Measurements from ENCODE around the gene SCFD2.

Gene SCFD2

DNA sequence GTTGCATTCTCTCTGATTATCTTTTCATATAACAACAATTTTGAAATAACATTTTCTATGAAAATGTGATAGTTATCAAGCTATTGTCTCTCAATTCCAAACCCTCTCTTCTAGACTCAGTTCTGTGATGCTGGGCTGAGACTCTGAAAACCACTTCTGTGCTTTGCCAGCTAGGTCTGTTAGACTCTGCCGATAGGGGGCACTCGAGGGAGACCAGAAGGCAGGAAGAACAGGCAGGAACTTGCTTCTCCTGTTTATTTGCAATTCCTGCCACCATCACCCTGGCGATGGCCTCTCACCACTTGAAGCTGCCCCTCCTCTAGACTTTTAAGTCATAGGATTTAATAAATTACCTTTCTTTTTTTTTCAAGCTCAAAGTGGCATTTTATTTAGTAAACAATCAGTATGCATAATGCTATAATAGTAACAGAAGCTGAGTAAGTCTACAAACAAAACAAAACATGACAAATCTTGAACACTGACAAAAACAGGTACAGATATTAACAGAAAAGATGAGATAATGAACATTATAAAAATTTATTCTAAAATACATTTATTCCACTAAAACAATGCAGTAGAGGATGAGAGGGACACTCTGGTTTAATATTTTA is 454.1 kb downstream of the SCFD2 start:
- peak; percentile 72 for DNase-seq

- DNase-seq = no peak
These were observed 455.7 kb downstream of the SCFD2 start for GRCh38 chr4:52910115-52910514.

DNA sequence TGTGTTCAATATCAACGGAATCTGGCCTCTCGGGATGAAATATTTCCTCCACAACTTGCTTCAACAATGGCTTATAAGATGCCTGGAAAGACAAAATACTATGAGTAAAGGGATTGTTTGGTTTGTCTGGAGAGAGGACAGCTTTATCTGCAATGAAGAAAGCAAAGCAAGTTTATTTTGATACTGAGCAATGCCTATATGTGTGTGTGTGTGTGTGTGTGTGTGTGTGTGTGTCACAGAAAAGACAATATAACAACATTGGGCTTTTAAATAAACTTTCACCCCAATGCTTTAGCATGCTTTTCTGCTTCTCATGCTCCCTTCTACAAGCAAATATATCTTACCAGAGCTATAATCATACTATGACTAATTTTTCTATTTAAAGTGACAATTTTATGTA is 458.4 kb downstream of the SCFD2 start:
- DNase-seq = no peak

- no peak for DNase-seq
These were observed 461.4 kb downstream of the SCFD2 start for GRCh38 chr4:52904421-52904820.

DNA sequence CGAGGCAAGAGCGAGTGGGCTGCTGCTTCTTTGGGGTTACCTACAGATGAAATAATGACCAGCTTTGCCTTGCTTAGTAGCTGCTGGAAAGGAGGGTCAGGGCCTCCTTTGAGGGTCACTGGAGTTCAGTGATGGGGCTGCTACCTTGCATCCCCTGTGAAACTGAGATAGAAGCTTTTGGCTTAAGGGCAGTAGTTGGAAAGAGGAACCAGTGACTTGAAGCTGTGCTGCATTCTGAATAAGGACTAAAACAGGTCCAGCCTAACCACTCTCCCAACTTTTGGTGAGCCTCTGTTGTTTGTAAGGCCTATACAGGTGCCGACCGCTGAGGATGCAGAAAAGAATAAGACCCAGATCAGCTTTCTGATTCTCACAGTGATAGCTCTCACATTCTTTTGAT is 462.6 kb downstream of the SCFD2 start:
- no peak for DNase-seq

DNA sequence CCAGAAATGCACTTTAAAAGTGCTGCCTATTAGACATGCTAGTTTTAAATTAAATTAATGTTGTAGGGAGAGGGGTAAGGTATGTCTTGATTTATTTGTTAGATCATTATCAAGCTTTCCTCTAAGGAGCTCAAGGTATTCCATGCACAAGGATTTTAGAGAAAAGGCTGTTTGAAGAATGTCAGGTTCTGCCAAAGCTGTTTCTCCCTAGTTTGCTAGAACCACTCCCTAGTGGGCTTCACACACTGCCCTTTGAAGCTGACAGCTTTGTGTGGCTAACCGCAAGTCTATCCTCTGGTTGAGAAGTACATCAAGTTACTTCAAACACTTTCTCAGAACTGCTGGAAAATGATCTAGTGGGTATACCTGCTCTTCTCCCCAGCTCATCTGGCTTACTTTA is 471.4 kb downstream of the SCFD2 start:
- no peak for DNase-seq

GRCh38 chr4:52892880-52893279 is 473.0 kb downstream of the SCFD2 start:
- no peak for DNase-seq

DNA sequence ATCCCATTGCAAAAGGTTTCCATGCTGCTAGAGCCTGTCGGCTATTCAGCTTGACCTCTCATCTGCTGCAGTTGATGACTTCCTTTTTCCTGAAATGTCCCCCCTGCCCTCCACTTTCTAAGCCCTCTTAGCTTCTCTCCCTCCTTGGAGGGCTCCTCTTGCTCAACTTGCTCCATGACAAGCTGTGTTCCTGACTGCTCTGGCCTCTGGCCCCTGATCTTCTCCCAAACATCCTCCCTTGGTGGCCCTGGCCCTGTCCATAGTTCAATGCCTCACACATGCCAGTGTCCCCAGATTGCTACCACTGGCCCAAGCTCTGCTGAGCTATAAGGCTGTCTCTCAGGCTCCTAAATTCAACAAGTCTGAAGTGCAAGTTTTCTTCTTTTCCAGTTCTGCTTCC is 474.1 kb downstream of the SCFD2 start:
- DNase-seq = no peak

DNA sequence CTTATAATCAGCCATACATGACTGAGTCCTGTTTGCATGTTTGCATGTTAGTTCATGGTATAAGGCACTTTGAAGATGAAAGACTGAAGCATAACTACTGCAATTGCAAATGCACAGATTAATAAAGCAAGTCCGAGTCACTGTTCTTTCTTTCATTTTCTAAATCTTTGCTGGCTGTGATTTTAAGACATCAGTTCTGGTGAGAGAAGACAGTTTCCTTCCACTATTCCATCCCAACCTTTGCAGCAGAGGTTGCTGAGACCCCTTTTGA is 475.4 kb downstream of the SCFD2 start:
- no peak for DNase-seq

DNA sequence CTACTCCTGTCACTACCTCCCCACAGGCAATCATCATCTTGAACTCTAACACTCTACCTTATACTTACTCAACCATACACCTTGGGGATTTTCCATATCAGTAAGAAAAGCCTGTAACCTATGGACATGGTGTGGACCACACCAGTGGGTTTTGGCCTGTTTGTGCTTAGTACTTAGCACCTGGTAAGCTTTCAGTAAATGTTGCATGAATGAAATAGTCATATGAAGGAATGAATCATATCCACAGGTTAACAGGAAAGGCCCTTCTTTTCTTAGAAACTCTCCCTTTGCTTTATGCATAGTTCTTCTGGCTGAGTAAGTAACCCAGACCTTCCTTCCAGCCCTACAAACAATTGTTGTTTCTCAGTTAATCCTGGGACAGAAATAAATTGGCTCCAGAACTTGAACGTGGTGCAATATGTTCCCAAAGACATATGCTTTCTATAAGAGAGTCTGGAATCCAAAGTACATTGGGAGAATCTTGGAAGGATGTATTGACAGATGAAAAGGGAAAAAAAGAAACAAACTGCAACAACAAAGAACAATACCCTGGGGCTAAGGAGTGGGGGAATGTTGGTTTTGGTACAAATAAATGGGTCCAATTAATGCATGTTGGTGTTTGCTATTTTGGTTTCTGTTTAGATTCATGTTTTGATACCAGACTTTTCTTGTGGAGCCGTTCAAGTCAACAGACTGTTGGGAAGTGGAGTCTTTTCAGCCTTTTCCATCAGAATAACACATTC is 475.9 kb downstream of the SCFD2 start:
- DNase-seq = no peak

GRCh38 chr4:52889354-52889753 is 476.5 kb downstream of the SCFD2 start:
- DNase-seq = no peak

- no peak for DNase-seq
These were observed 480.9 kb downstream of the SCFD2 start for GRCh38 chr4:52884994-52885393.

- no peak for DNase-seq
These were observed 481.9 kb downstream of the SCFD2 start for GRCh38 chr4:52883707-52884669.

GRCh38 chr4:52883183-52883621 is 482.7 kb downstream of the SCFD2 start:
- no peak for DNase-seq

- no peak for DNase-seq
These were observed 484.9 kb downstream of the SCFD2 start for GRCh38 chr4:52880994-52881393.

- DNase-seq = no peak
These were observed 486.4 kb downstream of the SCFD2 start for GRCh38 chr4:52879471-52879870.

GRCh38 chr4:52877694-52878093 is 488.2 kb downstream of the SCFD2 start:
- no peak for DNase-seq

GRCh38 chr4:52877036-52877435 is 488.8 kb downstream of the SCFD2 start:
- no peak for DNase-seq

DNA sequence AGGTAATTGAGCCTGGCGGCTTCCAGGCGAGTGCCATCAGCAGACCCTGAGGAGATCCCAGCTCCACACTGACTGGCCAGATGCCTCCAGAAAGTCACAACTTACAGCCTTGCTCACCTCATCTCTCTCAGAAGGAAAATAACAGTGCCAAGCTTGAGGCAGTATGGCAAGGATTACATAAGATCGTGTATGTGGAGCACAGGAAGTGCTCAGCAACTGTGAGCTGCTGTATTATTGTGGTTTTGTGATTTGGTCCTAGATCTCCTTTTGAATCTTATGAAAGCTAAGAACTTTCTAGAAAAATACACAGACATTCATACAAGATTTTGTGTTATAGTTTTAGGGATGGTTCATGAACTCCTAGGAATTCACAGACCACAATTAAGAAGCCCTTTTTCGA is 489.8 kb downstream of the SCFD2 start:
- DNase-seq = no peak

DNA sequence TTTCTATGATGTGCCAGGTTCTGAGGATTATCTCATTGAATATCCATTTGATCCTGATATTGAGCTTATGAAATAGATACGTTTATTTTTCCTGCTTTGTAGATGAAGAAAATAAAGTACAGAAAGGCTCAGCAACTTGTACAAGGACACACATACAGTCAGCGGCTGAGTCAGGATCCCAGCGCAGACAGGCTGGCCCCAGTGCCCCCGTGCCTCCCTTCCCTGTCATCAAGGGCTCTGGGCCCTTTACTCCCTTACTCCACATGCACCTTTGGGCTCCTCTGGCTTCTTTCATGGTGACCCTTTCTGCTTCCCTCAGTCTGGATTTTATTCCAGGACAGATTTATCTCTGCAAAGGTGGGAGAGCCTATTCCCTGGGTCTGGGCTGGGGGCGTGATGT is 490.9 kb downstream of the SCFD2 start:
- no peak for DNase-seq

DNA sequence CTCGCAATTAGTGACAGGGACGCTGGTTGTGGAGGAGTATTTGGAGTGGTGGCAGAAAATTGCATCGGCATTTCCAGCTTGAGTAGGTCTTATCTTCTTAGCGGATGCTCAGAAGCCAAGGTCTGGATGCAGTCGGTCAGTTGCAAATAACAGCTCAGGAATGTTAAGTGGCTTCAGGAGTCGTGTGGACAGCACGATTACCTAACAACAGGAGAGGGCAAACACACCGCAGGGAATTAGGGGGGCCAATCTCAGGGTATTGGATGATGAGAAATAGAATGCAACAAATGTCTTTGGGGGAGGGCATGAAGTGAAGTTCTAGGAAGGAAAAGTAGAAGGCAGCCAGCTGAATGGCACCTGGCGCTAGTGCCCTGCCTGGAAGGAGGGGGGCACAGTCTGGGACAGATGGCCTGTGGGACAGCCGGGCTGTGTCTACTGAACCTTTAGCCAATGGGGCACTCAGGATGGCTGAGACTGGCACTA is 492.0 kb downstream of the SCFD2 start:
- no peak for DNase-seq

GRCh38 chr4:52873191-52873590 is 492.7 kb downstream of the SCFD2 start:
- DNase-seq = no peak

DNA sequence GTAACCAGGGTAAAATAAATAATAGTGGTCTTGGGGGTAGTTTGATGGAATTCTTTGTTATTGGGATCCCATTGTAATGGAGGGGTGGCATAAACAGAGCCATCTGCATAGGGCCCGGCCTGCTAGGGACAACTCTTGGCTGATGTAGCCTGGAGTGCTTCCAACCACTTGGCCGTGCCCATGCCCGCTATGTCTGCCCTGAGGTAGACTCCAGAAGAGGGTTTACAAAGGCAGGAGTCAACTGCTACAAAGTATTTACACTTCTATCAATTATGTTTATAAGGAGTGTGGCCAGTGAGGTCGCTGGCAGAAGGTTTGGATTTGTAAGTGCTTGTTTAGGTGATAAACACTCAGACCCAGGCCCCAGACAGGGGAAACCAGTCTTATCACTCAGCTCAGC is 495.6 kb downstream of the SCFD2 start:
- DNase-seq = no peak

DNA sequence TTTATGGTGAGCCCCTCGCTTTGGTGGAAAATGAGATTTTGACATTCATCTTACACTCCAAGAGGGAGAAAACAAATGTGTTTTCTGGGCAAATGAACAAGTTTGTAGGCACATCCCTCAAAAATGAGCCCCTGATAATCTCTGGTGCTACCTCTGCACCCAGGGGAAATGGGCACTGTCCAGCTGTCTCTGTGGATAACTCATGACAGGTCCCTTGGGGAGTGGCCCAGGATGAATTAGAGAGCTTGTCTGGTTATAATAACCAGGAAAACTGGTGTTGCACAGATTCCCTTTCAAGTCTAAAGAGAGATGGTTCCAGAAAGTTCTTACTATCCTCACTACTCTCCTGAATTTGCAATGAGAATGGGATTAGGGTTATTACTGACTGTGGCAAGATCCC is 496.2 kb downstream of the SCFD2 start:
- no peak for DNase-seq
